Measurements from ENCODE around the gene AWAT2. TPM values are rescaled to one million over a fixed set of nuclear protein-coding genes. Genes with fewer than 3 reads are reported as not detected.

AWAT2 gene
- total RNA-seq, 3 donors from 2014 or later (not counting 1 experiment from before 2014, with no cell fraction given) = not detected

DNA sequence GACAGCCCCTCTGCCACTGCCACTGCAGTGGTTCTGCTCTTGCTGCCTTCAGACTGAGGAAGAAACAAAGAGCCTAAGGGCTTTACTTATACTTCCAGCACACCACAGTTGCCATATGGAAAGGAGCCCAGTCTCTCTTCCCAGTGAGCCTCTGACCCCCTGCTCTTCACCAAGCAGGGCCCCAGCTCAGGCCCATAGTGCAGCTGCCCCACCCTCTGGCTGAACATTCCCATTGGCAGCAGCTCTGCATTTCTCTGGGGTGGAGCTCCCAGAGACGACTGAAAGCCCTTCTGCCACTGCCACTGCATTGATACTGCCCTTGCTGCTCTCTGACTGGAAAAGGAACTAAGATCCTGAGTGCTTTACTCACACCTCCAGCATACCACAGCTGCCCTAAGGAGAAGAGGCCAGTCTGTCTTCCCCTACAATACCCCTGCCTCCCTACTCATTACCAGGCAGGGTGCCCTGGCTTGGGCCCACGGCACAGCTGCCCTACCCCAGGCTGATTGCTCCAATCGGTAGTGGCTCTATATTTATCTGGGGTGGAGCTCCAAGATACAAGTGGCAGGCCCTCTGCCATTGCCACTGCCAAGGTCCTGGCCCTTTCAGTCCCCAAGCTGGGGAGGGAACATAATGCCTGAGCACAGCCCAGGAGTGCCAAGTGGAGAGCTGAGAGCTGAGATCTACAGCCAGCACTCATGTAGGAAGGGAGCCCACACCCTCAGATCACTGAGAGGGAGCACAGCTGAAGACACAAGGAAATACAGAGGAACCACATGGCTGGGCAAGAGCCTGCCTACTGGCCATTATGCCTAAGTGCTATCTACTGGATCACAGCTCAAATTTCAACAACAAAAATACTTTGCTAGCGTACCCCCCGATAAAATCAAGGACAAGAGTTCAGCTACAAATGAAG is 36.0 kb downstream of the AWAT2 start:
- H3K27ac Mint-ChIP-seq = no peak overlapping the region
- no peak for ATAC-seq
- no peaks in the 10 kb centered on the region for H3K4me1 Mint-ChIP-seq
- no peaks in the 10 kb centered on the region for H3K4me1 ChIP-seq (ENCODE audit: control insufficient read depth, insufficient read depth, low read length)
- 77% methylated on average over 5 of the region's 5 CpGs for WGBS (ENCODE audit: insufficient coverage)
- no peak overlapping the region for H3K27ac ChIP-seq (ENCODE audit: low read length)
- no peak for DNase-seq
- no peaks in the 10 kb centered on the region for H3K9me3 Mint-ChIP-seq
- H3K36me3 Mint-ChIP-seq = no peaks in the 10 kb centered on the region
- H3K27me3 ChIP-seq (ENCODE audit: control insufficient read depth, insufficient read depth, low read length) = no peaks in the 10 kb centered on the region
- no peaks in the 10 kb centered on the region for H3K9me3 ChIP-seq (ENCODE audit: control insufficient read depth, insufficient read depth, low read length)
- intact Hi-C loops (cut with micrococcal nuclease) = no loop called here
- H3K4me3 Mint-ChIP-seq = no peak overlapping the region
- TF ChIP-seq, protein P1, sequence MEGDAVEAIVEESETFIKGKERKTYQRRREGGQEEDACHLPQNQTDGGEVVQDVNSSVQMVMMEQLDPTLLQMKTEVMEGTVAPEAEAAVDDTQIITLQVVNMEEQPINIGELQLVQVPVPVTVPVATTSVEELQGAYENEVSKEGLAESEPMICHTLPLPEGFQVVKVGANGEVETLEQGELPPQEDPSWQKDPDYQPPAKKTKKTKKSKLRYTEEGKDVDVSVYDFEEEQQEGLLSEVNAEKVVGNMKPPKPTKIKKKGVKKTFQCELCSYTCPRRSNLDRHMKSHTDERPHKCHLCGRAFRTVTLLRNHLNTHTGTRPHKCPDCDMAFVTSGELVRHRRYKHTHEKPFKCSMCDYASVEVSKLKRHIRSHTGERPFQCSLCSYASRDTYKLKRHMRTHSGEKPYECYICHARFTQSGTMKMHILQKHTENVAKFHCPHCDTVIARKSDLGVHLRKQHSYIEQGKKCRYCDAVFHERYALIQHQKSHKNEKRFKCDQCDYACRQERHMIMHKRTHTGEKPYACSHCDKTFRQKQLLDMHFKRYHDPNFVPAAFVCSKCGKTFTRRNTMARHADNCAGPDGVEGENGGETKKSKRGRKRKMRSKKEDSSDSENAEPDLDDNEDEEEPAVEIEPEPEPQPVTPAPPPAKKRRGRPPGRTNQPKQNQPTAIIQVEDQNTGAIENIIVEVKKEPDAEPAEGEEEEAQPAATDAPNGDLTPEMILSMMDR (IDR thresholded peaks at IDR 0.05) = no peak
- peaks cover 6 to 32% of the 10 kb centered on the region in 2 donors for H3K27me3 Mint-ChIP-seq (ENCODE audit: low read depth in 2 of 2)
- H3K36me3 ChIP-seq (ENCODE audit: control insufficient read depth, insufficient read depth, low read length) = no peaks in the 10 kb centered on the region
- no peak overlapping the region for H3K4me3 ChIP-seq (ENCODE audit: low read length)

DNA sequence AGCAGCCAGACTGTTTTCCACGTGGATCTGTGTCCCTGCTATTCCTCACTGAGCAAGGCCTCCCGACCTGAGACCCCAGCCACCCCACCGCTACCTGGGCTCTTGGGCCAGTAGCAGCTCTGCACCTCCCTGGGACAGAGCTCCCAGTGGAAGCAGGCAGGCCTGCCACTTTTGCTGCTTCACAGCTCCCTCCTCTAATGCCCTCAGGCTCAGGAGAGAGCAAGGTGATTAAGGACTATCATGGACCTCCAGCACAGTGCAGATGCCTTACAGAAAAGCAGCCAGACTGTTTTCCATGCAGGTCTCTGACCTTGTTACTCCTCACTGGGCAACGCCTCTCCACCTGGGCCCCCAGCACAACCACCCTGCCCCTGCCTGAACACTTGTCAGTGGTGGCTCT is 37.0 kb downstream of the AWAT2 start:
- intact Hi-C loops (cut with micrococcal nuclease) = no loop called here
- H3K4me1 ChIP-seq (ENCODE audit: control insufficient read depth, insufficient read depth, low read length) = no peaks in the 10 kb centered on the region

DNA sequence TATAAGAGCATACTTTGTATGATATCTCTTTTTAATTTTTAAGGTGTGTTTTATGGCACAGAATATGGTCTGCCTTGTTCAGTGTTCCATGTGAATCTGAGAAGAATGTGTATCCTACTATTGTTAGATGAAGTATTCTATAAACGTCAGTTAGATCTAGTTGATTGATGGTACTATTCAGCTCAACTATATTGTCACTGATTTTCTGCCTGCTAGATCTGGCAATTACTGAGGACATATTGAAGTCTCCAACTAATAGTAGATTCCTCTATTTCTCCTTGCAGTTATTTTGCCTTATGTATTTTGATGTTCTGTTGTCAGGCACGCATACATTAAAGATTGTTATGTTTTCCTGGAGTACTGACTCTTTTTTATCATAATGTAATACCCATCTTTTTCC is 39.8 kb downstream of the AWAT2 start:
- Mint-ChIP-seq H3K27ac (no peak overlapping the region), H3K9me3 (no peaks in the 10 kb centered on the region), H3K27me3 (ENCODE audit: low read depth in 2 of 2) (peaks cover 3 to 17% of the 10 kb centered on the region in 2 donors), H3K4me1 (no peaks in the 10 kb centered on the region), H3K36me3 (no peaks in the 10 kb centered on the region), H3K4me3 (no peak overlapping the region)
- intact Hi-C loops (cut with micrococcal nuclease) = no loop called here
- Histone ChIP-seq H3K4me3 (ENCODE audit: low read length) (no peak overlapping the region), H3K27ac (ENCODE audit: low read length) (no peak overlapping the region), H3K9me3 (ENCODE audit: control insufficient read depth, insufficient read depth, low read length) (no peaks in the 10 kb centered on the region), H3K27me3 (ENCODE audit: control insufficient read depth, insufficient read depth, low read length) (no peaks in the 10 kb centered on the region), H3K36me3 (ENCODE audit: control insufficient read depth, insufficient read depth, low read length) (no peaks in the 10 kb centered on the region), H3K4me1 (ENCODE audit: control insufficient read depth, insufficient read depth, low read length) (no peaks in the 10 kb centered on the region)
- TF ChIP-seq, protein P1 (IDR thresholded peaks at IDR 0.05) = no peak
- DNase-seq = no peak
- WGBS (ENCODE audit: insufficient coverage) = no CpG with 5 or more reads among the region's 2 CpGs
- no peak for ATAC-seq

More for the DNA sequence above, 37.0 kb downstream of the AWAT2 start:
- Histone ChIP-seq H3K27me3 (ENCODE audit: control insufficient read depth, insufficient read depth, low read length) (no peaks in the 10 kb centered on the region), H3K4me3 (ENCODE audit: low read length) (no peak overlapping the region), H3K9me3 (ENCODE audit: control insufficient read depth, insufficient read depth, low read length) (no peaks in the 10 kb centered on the region), H3K36me3 (ENCODE audit: control insufficient read depth, insufficient read depth, low read length) (no peaks in the 10 kb centered on the region), H3K27ac (ENCODE audit: low read length) (no peak overlapping the region)
- no peak overlapping the region for H3K27ac Mint-ChIP-seq
- DNase-seq (no peak), ATAC-seq (no peak)
- no peaks in the 10 kb centered on the region for H3K36me3 Mint-ChIP-seq
- no peaks in the 10 kb centered on the region for H3K4me1 Mint-ChIP-seq
- TF ChIP-seq, protein P1 (IDR thresholded peaks at IDR 0.05) = no peak
- H3K9me3 Mint-ChIP-seq = no peaks in the 10 kb centered on the region
- peaks cover 6 to 32% of the 10 kb centered on the region in 2 donors for H3K27me3 Mint-ChIP-seq (ENCODE audit: low read depth in 2 of 2)
- no peak overlapping the region for H3K4me3 Mint-ChIP-seq
- 75% methylated on average over 4 of the region's 4 CpGs for WGBS (ENCODE audit: insufficient coverage)

Measured in natural killer cell (primary cell).